Measurements from ENCODE around the gene ADORA1. TPM values are rescaled to one million over a fixed set of nuclear protein-coding genes. Genes with fewer than 3 reads are reported as not detected.

Gene ADORA1
- total RNA-seq: under 0.01 and 0.72 TPM in 2 replicates

GRCh38 chr1:203127666-203128430, at the start of gene ADORA1:
Gene ADORA1 (plus strand): TSS chr1:203127726. CDS start chr1:203128842, 1,116 bp downstream.

DNA sequence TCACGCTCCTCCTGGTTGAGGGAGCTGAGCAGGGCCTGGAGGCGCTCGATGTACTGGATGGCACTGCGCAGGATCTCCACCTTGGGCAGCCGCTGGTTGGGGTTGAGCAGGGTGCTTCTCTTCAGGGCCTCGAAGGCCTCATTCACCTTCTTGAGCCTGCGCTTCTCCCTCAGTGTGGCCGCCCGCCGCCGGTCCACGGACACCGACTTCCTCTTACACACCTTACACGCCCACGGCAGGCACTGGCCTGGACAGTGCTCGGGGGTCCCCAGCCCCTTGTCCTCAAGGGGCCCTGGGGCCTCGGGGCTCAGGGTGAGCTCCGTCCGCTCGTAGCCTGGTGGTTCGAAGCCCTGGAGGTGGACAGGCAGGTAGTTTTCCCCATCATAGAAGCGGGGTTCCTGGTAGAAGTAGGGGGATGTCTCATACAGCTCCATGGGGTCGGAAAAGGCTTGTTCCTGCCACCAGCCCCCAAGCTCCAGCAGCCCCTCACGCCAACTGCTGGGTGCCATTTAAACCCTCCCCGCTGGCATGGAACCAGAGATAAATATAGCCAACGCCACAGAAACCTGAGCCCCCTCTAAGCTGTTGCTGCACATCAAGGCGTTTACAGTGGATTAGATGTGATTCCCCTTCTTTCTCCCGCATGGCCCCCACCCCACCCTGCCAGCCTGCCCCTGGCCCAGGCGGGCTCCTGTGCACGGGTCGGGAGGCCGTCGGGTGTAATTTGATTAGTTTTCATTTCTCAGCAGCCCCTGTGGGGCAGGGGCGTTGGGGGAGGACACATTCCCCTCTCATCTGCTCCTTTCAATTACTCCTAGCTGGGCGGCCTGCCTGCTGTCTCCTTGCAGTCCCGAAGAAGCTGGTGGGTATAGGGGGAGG, 41.8 kb upstream of the ADORA1 start, which contains the start of gene MYOG:
Gene MYOG (minus strand): TSS at position 485 of the 879 bp plus-strand sequence. CDS start 51 bp downstream, at position 434.

DNA sequence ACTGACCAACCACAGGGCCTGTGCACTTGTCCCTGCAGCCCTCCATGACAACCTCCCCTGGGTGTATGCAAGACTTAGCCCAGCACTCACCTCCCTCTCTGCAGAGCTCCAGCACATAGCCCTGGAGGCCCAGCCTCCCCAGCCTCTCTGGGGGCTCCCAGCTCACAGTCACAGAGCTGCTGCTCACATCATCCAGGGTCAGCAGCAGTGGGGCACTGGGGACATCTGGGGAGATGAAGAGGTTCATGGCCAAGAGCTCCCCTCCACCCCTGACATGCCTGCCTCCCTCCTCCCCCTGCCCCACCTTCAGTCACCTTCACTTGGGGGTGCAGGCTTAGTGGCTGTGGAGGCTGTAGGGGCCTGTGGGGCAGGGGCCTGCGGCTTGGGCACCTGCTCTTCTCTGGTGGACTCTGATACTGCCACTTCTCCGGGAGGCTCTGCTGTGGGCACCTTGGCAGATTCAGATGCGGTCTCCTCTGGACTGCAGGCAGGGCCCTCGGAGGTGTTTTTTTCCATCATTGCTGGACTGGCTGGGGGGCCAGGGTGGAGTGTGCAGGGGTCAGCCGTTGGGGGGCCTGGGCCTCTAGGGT, 47.8 kb downstream of the ADORA1 start, which contains the start of gene MYBPH:
Gene MYBPH (minus strand): TSS at position 590 of the 590 bp plus-strand sequence. CDS start 71 bp downstream, at position 519.

DNA sequence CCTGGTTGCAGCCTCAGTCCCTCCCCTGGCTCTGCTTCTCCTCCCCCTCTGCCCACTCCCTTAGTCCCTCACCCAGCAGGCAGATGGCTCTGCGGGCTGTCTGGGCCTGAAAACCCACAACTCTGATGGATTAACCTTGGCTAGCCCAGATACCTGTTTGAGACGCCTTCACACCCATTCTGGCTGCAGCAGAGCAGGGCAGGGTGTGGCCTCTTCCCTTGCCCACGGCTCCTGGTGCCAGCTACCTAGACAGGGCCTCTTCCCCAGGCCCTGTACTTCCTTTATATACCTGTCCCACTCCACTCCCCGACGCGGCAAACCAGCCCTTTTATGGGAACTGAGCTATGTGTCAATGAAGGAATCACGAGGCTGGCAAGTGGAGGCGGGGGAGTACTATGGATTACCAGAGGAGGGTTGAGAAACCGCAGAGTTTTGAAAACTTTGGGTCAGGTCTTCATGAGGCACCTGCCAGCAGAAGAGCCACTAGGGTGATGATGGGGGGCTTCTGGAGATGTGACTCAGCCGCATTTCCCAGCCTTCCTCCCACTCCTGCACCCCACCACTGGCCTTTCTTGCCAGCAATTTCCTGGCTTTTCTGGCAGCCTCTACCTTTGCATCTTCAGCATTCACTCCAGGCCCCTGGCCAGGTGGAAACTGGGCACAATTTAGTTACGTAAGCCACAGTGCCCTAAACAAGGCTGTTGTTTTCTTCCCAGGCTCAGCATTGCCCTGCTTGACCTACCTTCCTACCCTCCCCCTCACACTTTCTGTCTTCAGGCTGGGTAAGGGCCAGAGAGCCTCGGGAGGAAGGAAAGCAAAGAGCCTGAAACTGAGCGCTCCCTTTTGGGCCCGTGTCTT, 59.1 kb downstream of the ADORA1 start, which contains the start of gene CHI3L1:
Gene CHI3L1 (minus strand): TSS at position 259 of the 858 bp plus-strand sequence. CDS start 81 bp downstream, at position 178.

Other genes starting within 250 kb of the ADORA1 start
- gene RABIF, start 238.6 kb upstream of the ADORA1 start, total RNA-seq: 3.2 and 5.5 TPM in 2 replicates
- 31.1 and 42.8 TPM in 2 replicates for gene KLHL12, start 200.5 kb upstream of the ADORA1 start, total RNA-seq
- gene ADIPOR1, start 169.4 kb upstream of the ADORA1 start, total RNA-seq: 162 and 186 TPM in 2 replicates
- 100.0 and 208 TPM in 2 replicates for gene CYB5R1, start 160.5 kb upstream of the ADORA1 start, total RNA-seq
- gene TMEM183A, start 120.4 kb upstream of the ADORA1 start, total RNA-seq: 117 and 139 TPM in 2 replicates
- gene PPFIA4, start 101.2 kb upstream of the ADORA1 start, total RNA-seq: 0.64 and 14.0 TPM in 2 replicates
- gene MYOG, start 41.7 kb upstream of the ADORA1 start, total RNA-seq: not detected in 2 replicates
- not detected in 2 replicates for gene MYBPH, start 48.1 kb downstream of the ADORA1 start, total RNA-seq
- gene CHI3L1, start 59.0 kb downstream of the ADORA1 start, total RNA-seq: 0.21 and 1.7 TPM in 2 replicates
- gene CHIT1, start 101.9 kb downstream of the ADORA1 start, total RNA-seq: under 0.01 and 0.24 TPM in 2 replicates
- 39.2 and 43.9 TPM in 2 replicates for gene BTG2, start 177.8 kb downstream of the ADORA1 start, total RNA-seq
- gene FMOD, start 223.4 kb downstream of the ADORA1 start, total RNA-seq: under 0.01 TPM in 1 of 2 replicates, not detected in the other

Measured in tracheal epithelial cell (primary cell).